ENCODE measurements around the gene PPM1B.

PPM1B gene

GRCh38 chr2:44267269-44267795 is 98.7 kb downstream of the PPM1B start:
- DNase-seq: no peak

- DNase-seq: no peak
Observed at GRCh38 chr2:44267796-44268648, 99.3 kb downstream of the PPM1B start.

DNA sequence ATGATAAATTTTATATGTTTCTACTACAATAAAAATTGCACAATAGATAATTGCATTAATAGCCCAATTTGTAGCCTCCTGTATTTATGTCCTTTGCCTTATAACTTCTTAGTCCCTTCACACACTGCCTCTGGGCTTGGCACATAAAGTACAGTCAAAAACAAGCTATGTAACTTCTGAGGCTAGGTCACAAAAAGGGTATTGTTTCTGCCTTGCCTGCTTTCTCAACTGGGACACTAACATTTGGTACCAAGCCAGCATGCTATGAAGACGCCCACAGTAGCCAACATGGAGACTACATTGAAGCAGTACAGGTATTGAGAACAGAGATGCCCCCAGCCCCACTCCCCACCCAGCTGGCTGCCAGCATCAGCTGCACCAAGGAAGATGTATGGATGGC is 101.2 kb downstream of the PPM1B start:
- no peak for DNase-seq

DNA sequence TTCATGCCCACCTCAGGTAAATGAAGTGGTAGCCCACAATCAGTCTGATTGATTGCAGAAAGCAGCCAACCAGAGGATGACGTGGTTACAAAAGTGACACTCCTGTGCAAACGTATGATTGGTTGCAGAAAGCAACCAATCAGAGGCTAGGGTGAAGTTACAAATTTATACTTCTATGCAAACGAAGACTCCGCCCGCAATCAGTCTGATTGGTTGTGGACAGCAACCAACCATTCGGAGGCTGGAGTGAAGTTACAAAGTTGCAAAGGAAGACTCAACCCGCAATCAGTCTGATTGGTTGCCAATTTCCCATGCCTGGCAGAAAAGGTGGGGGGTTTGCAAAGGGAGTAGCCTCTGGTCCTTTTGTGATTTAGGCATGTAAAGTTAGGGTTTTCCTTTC is 102.6 kb downstream of the PPM1B start:
- no peak for DNase-seq

- DNase-seq: no peak
Observed at GRCh38 chr2:44273076-44273475, 104.4 kb downstream of the PPM1B start.

DNA sequence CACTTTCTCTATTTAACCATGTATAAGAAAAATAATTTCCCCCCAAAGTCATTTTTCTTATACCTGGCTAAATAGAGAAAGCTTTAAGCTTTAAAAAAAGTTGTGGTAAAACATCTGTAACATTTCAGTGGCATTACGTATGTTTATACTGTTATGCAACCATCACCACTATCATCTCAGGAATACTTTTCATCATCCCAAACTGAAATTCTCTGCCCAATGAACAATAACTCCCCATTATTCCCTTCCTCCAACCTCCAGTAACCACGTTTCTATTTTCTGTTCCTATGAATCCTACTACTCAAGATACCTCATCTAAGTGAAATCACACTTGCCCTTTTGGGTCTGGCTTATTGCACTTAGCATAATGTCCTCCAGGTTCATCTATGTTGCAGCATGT is 104.9 kb downstream of the PPM1B start:
- no peak for DNase-seq

- DNase-seq: no peak
Observed at GRCh38 chr2:44275927-44276303, 107.2 kb downstream of the PPM1B start.

DNA sequence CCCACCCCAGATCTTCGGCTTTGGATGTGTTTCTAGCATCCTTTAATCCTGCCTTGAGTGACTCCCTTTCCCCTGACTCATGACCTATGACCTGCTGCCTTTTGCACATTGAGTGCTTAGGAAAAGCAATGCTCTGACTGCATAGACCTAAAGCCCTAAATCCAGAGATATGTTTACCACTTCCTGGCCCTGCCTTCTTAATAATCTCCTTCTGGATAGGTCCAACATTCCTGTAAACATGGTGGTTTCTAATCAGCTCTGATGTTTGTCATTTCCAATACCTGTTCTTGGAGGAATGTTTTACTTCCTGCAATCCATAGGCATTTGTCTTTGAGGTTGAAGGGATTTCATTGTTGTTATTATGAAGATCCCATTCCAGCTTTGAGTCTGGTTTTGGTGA is 108.9 kb downstream of the PPM1B start:
- no peak for DNase-seq

DNA sequence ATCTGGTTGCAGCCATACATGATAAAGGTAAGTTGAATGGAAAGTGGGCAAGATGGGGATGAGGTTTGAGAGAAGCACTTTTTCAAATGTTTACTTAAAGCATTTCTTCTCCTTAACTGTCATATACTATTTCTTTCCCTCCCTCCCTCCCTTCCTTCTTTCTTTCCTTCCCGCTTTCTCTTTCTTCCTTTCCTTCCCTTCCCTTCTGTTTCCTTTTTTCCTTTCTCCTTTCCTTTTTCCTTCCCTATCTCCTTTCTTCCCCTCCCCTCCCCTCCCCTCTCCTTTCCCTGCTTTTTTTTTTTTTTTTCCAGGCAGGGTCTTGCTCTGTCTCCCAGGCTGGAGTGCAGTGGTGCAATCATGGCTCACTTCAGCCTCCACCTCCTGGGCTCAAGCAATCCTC is 112.2 kb downstream of the PPM1B start:
- no peak for DNase-seq

Data from NK-92 treated with Interleukin-12 subunit alpha and Interleukin-12 subunit beta, amount 100 ng/mL, for 24 hours (cell line).